MG63 (cell line): ENCODE measurements around the gene MAPKAP1. TPM values are rescaled to one million over a fixed set of nuclear protein-coding genes. Genes with fewer than 3 reads are reported as not detected.

Source experiments
- DNase-seq: peaks from one replicate; pipeline ENCODE4 v3.0.0-alpha.2; 2020
- H3K27me3 ChIP-seq: fragments of 250-450 bp; sonication (Bioruptor Pico); 2 replicates; pipeline ENCODE4 v1.5.1; 2020; ENCODE audit warnings: mild to moderate bottlenecking, moderate library complexity
- H3K36me3 ChIP-seq: fragments of 250-450 bp; sonication (Bioruptor Pico); 2 replicates; pipeline ENCODE4 v1.5.1; 2020; ENCODE audit warnings: mild to moderate bottlenecking, moderate library complexity
- H3K4me3 ChIP-seq: fragments of 250-450 bp; sonication (Bioruptor Pico); 2 replicates; pipeline ENCODE4 v1.5.1; 2020; ENCODE audit warnings: mild to moderate bottlenecking, moderate library complexity
- H3K9me3 ChIP-seq: fragments of 250-450 bp; sonication (Bioruptor Pico); 2 replicates; pipeline ENCODE4 v1.5.1; 2020; ENCODE audit warnings: mild to moderate bottlenecking, moderate library complexity
- total RNA-seq: library from RNA; depleted of rRNA; stranded (reverse); fragments of >200 nt; shearing (Covaris generic); gene quantifications from 2 replicates; pipeline ENCODE4 v1.2.3, GENCODE V29; 2014; ENCODE audit warnings: low replicate concordance

Gene MAPKAP1
- total RNA-seq, 1 experiment from 2014 or later, result 91.7 TPM

GRCh38 chr9:125466411-125466810 lies 240.6 kb downstream of the MAPKAP1 start:
- H3K36me3 ChIP-seq, result no peaks in the 10 kb centered on the region; the same call in 1 of the 2 replicates
- no peaks in the 10 kb centered on the region for H3K9me3 ChIP-seq
- DNase-seq, result no peak
- no peaks in the 10 kb centered on the region for H3K27me3 ChIP-seq
- no peak overlapping the region for H3K4me3 ChIP-seq

DNA sequence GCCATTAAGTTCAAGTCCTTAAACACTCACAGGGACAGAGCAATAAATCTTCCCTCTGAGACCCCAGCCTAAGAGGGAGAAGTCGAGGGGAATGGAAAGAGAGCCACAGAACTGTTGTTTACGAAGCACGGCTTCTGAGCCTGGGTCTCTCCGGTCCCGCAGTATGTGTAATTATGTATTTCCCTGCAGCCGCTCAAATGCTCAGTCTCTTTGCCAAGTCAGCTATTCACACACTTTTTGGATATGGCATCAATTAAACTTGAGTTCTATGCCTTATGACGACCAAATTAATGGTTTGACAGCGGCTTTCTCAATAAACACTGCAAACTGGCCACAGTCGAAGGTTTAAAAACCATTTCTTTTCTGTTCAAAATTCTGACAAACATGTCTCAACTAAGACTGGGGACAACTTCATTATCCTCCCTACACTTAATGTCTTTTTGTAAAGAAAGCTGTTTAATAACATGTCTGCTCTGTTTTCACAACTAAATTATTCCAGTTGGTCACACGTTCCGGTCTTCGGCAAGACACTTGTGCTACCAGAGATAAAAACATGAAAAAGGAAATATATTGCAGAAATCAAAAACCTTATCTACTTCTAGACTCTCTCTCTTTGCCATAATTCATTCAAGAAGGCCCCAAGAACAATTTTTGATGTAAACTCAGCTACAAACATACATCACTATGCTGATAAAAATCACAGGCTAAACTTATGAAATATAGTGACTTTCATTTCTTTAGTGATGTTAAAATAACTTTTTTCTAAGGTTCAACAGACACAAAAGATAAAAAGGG lies 242.2 kb downstream of the MAPKAP1 start:
- no peaks in the 10 kb centered on the region; the same call in 1 of the 2 replicates for H3K36me3 ChIP-seq

DNA sequence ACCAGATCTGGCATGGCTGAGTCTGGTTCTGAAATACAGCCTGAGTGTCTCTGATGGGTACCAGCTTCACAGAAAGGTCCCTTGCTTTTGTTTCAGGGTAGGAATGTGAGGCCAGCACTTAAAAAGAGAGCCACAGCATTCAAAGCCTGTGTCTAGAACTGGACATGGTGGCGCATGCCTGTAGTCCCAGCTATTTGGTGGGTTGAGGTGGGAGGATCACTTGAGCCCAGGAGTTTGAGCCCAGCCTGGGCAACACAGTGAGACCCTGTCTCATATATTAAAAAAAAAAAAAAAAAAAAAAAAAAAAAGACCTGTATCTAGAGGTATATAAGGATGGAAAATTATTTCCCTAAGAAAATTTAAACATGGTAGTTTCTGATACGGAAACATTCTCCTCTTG lies 243.1 kb downstream of the MAPKAP1 start:
- no peaks in the 10 kb centered on the region for H3K27me3 ChIP-seq
- H3K9me3 ChIP-seq, result no peaks in the 10 kb centered on the region
- no peak for DNase-seq
- H3K36me3 ChIP-seq, result no peaks in the 10 kb centered on the region; the same call in 1 of the 2 replicates
- H3K4me3 ChIP-seq, result no peak overlapping the region

More for the DNA sequence above, 242.2 kb downstream of the MAPKAP1 start:
- H3K4me3 ChIP-seq, result no peak overlapping the region
- no peaks in the 10 kb centered on the region for H3K9me3 ChIP-seq
- no peak for DNase-seq
- H3K27me3 ChIP-seq, result no peaks in the 10 kb centered on the region

GRCh38 chr9:125462861-125463291 lies 244.1 kb downstream of the MAPKAP1 start:
- H3K4me3 ChIP-seq, result no peak overlapping the region
- DNase-seq, result no peak
- H3K36me3 ChIP-seq, result no peaks in the 10 kb centered on the region; the same call in 1 of the 2 replicates
- H3K9me3 ChIP-seq, result peaks cover under 1% of the 10 kb centered on the region; the same call in 1 of the 2 replicates
- no peaks in the 10 kb centered on the region for H3K27me3 ChIP-seq

DNA sequence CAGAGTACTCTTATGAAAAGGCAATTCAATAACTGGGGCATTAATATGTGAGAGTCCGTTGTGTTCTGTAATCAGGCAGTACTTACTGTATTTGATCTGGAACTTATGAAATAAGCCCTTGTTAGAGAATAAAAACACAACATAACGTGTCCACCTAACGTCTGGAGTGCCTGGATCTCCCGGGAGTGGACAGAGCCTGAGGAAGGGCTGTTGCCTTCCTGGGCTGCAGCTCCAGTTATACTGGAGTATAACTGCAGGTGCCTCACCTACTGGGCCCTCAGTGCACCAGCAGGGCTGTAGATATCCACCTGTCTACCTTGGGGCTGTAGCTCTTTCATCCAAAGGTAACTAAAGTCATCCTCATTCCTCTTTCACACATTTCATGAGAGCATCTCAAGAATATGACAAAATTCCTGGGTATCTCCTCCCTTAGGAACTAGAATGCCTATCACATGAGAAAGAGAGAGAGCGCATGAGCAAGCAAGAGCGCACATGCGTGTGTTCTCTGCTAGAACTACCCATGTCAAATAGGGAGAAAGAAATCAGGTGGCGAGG lies 245.3 kb downstream of the MAPKAP1 start:
- Histone ChIP-seq H3K36me3 (peaks cover 7% of the 10 kb centered on the region), H3K27me3 (no peaks in the 10 kb centered on the region), H3K4me3 (no peak overlapping the region), H3K9me3 (peaks cover 10% of the 10 kb centered on the region)
- no peak for DNase-seq

DNA sequence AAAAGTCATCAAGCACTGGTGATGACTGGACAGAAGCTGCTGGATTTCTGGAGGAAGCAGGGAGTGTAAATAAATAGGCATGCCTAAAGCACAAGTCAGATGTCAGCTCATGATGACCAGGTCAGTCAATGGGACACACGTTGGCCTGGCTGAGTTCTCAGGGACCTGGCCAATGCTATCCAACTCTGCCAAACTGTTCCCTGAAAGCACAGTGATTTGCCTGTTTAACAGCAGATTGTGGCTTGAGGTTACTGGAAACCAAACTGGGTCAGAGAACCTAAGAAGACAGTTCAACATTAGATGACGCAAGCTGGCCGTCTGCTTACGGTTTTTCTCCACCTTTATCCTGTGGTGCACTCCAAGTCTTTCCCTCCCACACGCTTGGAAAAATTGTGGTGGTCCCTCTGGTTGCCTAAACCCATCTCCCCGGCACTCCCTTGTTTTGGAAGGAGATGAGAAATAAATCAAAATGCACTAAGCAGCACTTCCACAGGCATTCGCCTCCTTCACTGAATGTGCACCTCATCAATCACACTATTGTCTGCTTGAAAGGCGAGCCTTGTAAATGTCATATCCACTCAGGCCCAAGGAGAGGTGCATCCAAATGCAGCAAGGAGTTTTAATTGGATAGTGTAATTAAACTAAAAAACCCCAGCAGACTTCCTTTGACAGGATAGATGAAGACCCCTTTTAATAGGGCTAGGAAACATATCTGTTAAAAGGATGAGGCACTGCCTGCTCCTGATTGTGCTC lies 245.9 kb downstream of the MAPKAP1 start:
- peak; percentile 68 for DNase-seq
- Histone ChIP-seq H3K36me3 (peaks cover 13% of the 10 kb centered on the region), H3K4me3 (no peak overlapping the region), H3K9me3 (peaks cover 17% of the 10 kb centered on the region), H3K27me3 (no peaks in the 10 kb centered on the region)

DNA sequence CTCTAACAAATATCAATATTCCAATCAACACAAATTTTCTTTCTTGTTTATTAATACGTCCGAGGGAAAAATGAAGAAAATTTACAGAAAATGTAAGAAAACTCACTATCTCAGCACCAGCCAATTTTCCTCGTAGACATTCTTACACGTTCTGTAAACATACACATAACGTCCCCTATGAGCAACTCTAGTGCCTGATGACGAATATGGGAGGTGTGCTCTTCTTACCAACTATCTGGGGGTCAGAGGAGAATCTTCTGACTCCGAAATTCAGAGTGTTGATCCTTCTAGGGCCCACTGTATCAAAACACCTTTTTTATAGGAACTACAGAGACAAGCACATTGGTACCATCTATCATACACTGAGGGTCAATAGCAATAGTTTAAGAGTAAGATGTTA lies 246.7 kb downstream of the MAPKAP1 start:
- Histone ChIP-seq H3K36me3 (peaks cover 17% of the 10 kb centered on the region), H3K4me3 (no peak overlapping the region), H3K9me3 (peaks cover 22% of the 10 kb centered on the region), H3K27me3 (no peaks in the 10 kb centered on the region)
- DNase-seq, result no peak

GRCh38 chr9:125457357-125457756 lies 249.7 kb downstream of the MAPKAP1 start:
- H3K9me3 ChIP-seq, result peaks cover 24% of the 10 kb centered on the region
- no peak overlapping the region for H3K4me3 ChIP-seq
- peaks cover 19% of the 10 kb centered on the region for H3K36me3 ChIP-seq
- no peak for DNase-seq
- no peaks in the 10 kb centered on the region for H3K27me3 ChIP-seq

DNA sequence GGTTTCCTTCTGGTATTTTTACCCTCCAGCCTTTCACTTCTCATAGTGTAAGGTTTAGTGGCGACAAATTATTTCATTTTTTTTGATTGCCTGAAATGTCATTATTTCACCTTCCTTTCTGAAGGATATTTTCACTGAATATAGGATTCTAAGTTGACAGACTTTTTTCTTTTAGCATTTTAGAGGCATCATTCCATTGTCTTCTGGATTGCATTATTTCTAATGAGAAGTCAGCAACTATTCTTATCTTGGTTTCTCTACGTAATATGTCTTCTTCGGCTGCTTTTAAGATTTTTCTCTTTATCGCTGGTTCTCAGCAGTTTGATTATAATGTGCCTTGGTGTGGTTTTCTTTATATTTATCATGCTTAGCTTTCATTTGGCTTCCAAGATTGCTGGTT lies 251.1 kb downstream of the MAPKAP1 start:
- peaks cover 24% of the 10 kb centered on the region for H3K9me3 ChIP-seq
- no peak for DNase-seq
- peaks cover 22% of the 10 kb centered on the region for H3K36me3 ChIP-seq
- no peak overlapping the region for H3K4me3 ChIP-seq
- no peaks in the 10 kb centered on the region for H3K27me3 ChIP-seq

DNA sequence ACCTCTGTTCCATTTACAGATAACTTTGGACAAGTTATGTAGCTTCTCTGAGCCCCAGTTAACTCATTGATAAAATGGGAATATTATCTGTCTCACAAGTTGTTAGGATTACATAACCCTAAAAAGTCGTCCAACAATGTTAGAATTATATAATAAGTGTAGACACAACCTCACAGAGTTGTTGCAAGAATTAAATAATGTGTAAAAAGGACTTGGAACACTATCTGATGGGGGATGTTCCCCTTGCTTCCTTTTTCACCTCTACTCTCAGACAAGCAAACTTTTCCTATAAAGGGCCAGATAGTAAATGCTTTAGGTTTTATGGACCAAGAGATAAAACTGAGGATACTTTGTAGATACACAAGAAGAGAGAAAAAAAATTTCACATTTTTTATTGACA lies 251.9 kb downstream of the MAPKAP1 start:
- H3K4me3 ChIP-seq, result no peak overlapping the region
- no peaks in the 10 kb centered on the region for H3K27me3 ChIP-seq
- no peak for DNase-seq
- peaks cover 24% of the 10 kb centered on the region for H3K9me3 ChIP-seq
- H3K36me3 ChIP-seq, result peaks cover 22% of the 10 kb centered on the region

GRCh38 chr9:125447202-125447802 lies 259.7 kb downstream of the MAPKAP1 start:
- no peak for DNase-seq
- Histone ChIP-seq H3K4me3 (no peak overlapping the region), H3K36me3 (peaks cover 3% of the 10 kb centered on the region; the same call in 1 of the 2 replicates), H3K9me3 (no peaks in the 10 kb centered on the region), H3K27me3 (no peaks in the 10 kb centered on the region)

- no peak for DNase-seq
- Histone ChIP-seq H3K27me3 (no peaks in the 10 kb centered on the region), H3K36me3 (no peaks in the 10 kb centered on the region; the same call in 1 of the 2 replicates), H3K4me3 (no peak overlapping the region), H3K9me3 (no peaks in the 10 kb centered on the region)
Observed at GRCh38 chr9:125446561-125447094, 260.4 kb downstream of the MAPKAP1 start.

- DNase-seq, result no peak
- Histone ChIP-seq H3K36me3 (no peaks in the 10 kb centered on the region; the same call in 1 of the 2 replicates), H3K9me3 (no peaks in the 10 kb centered on the region), H3K4me3 (no peak overlapping the region), H3K27me3 (no peaks in the 10 kb centered on the region)
Observed at GRCh38 chr9:125444956-125445506, 262.0 kb downstream of the MAPKAP1 start.

DNA sequence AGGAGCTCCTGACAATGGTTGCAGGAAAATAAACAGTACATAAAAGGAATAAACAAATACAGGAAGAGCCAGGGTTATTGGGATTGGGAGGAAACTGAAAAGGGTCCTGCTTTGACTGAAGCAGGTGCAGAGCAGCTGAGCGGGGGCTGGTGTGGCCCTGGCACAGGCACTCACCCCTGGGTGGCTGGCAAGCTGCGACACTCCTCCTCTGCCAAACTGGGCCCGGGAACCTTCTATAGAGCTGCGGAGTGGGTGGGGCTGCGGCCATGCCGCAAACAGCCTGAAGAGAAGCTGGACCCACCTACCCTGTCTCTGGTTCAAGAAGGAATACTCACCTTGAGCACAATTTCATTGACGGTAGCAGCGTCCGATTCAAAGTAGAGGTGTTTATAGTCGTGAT lies 262.8 kb downstream of the MAPKAP1 start:
- H3K9me3 ChIP-seq, result no peaks in the 10 kb centered on the region
- H3K4me3 ChIP-seq, result no peak overlapping the region
- no peaks in the 10 kb centered on the region; the same call in 1 of the 2 replicates for H3K36me3 ChIP-seq
- no peaks in the 10 kb centered on the region for H3K27me3 ChIP-seq
- no peak for DNase-seq

GRCh38 chr9:125443367-125443766 lies 263.6 kb downstream of the MAPKAP1 start:
- DNase-seq, result no peak
- H3K4me3 ChIP-seq, result no peak overlapping the region
- H3K27me3 ChIP-seq, result no peaks in the 10 kb centered on the region
- no peaks in the 10 kb centered on the region for H3K9me3 ChIP-seq
- H3K36me3 ChIP-seq, result no peaks in the 10 kb centered on the region; the same call in 1 of the 2 replicates

- Histone ChIP-seq H3K36me3 (no peaks in the 10 kb centered on the region; the same call in 1 of the 2 replicates), H3K4me3 (no peak overlapping the region), H3K9me3 (no peaks in the 10 kb centered on the region), H3K27me3 (no peaks in the 10 kb centered on the region)
- DNase-seq, result no peak
Observed at GRCh38 chr9:125442452-125442851, 264.6 kb downstream of the MAPKAP1 start.
